ENCODE results near the gene IFFO2.

IFFO2 gene

DNA sequence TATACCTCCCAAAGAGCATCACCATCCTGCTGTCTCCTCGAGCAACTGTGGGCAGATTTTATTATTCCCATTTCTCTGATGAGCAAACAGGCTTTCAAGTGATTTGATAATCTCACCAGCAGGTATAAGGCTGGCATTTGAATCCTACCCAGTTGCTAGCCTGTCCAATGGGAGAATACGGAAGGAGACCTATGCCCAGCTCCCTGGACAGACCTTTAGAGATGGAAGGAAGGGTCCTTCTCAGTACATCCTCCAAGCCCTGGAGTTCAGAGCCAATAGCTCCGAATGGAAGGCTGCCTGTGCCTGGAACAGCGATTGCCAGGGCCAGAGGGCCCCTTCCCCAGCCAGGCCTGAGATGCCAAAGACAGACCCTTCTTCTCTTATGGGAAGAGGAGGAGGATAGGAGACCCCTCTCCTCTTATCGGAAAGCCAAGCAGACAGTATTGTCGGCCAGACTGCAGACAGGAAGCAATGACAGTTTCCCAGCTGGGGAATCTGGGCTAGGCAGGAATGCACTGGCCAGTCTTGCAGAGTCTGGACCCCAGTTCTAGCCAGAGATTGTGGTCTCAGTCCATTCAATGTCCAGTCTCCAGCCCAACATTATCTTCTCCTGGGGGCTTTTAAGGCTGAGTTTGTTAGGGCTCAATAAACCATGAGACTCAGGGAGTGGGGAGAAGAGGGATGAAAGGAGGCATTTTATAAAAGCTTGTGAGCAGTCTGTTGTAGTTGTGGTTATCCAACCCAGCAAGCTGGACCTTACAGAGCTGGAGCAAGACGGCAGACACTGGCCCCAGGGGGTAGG lies 2.0 kb downstream of the IFFO2 start:
- DNase-seq (ENCODE audit: insufficient read length, low spot score), result no peak
- TF ChIP-seq TAF1 (IDR thresholded peaks at IDR 0.05; ENCODE audit: low read depth, low read length) (no peak), PAX5 (IDR thresholded peaks at IDR 0.05; ENCODE audit: insufficient read depth, low read length, severe bottlenecking) (no peak), POLR2AphosphoS5 (IDR thresholded peaks at IDR 0.05; ENCODE audit: low read depth, low read length) (no peak), POU2F2 (IDR thresholded peaks at IDR 0.05; ENCODE audit: low read depth, low read length) (no peak), POLR2A (IDR thresholded peaks at IDR 0.05; ENCODE audit: low read depth, low read length) (no peak), SPI1 (IDR thresholded peaks at IDR 0.05; ENCODE audit: low read depth, low read length) (no peak)
- FAIRE-seq, result no peak

DNA sequence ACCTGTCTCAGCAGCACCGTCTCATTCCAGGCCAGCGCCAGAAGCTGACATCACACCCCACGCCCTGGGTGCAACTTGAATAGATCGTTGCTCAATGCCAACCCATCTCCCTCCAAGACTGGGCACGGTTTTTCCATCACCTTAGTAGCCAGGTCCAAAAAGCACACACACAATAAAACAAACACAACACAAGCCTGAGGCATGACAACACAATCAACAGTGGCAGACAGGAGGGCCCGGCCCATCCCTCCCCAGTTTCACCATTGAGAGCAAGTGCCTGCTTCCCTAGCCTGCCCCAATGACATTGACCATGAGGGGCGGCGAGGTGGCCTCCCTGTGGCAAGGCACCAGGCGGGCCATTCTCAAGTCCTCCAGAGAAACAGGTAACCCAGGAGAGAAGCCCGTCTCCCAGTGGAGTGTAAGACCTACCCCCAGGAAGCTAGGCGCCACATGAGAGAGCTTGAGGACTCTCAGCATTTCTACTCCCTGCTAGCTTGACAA lies 2.7 kb downstream of the IFFO2 start:
- DNase-seq (ENCODE audit: insufficient read length, low spot score) (no peak), FAIRE-seq (no peak)
- TF ChIP-seq TAF1 (IDR thresholded peaks at IDR 0.05; ENCODE audit: low read depth, low read length), result no peak
- TF ChIP-seq SPI1 (IDR thresholded peaks at IDR 0.05; ENCODE audit: low read depth, low read length), result no peak
- no peak for TF ChIP-seq POLR2A (IDR thresholded peaks at IDR 0.05; ENCODE audit: low read depth, low read length)
- TF ChIP-seq PAX5 (IDR thresholded peaks at IDR 0.05; ENCODE audit: insufficient read depth, low read length, severe bottlenecking), result no peak
- TF ChIP-seq POU2F2 (IDR thresholded peaks at IDR 0.05; ENCODE audit: low read depth, low read length), result no peak
- no peak for TF ChIP-seq POLR2AphosphoS5 (IDR thresholded peaks at IDR 0.05; ENCODE audit: low read depth, low read length)

DNA sequence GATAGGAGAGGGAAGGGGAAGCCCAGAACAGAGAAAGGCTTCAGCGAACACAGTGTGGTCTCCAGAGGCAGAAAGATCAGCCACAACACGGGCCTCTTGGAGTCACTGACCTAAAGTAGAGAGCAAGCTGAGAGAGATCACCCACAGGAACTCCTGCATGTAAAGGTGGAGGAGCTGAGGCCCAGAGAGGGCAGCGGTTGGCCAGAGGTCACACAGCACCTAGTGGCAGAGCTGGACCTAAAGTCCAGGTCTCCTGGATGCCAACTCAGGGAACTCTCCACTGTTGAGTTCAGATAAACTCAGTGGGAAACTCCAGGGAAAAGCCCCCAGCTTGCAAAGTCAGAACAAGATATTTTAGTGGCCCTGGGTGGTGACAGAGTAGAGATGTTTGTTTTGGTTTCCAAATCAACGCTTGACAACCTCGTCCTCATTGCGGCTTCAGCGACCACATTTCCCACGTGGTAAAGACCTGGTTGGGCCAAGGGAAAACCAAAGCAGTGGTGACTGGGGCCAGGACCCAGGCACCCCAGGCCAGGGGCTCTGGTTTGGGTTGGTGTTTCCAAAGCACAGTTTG lies 4.6 kb downstream of the IFFO2 start:
- TF ChIP-seq POU2F2 (IDR thresholded peaks at IDR 0.05; ENCODE audit: low read depth, low read length), result peak; percentile 55; the same call in 1 of the 2 replicates
- TF ChIP-seq PAX5 (IDR thresholded peaks at IDR 0.05; ENCODE audit: insufficient read depth, low read length, severe bottlenecking), result no peak
- TF ChIP-seq TAF1 (IDR thresholded peaks at IDR 0.05; ENCODE audit: low read depth, low read length), result 0 out of 2 replicates have a peak, but pooled peaks have one; percentile 27
- TF ChIP-seq POLR2A (IDR thresholded peaks at IDR 0.05; ENCODE audit: low read depth, low read length), result peak; percentile 56
- TF ChIP-seq SPI1 (IDR thresholded peaks at IDR 0.05; ENCODE audit: low read depth, low read length), result no peak
- TF ChIP-seq POLR2AphosphoS5 (IDR thresholded peaks at IDR 0.05; ENCODE audit: low read depth, low read length), result peak; percentile 66
- DNase-seq (ENCODE audit: insufficient read length, low spot score) (peak; percentile 68), FAIRE-seq (peak; percentile 98)

DNA sequence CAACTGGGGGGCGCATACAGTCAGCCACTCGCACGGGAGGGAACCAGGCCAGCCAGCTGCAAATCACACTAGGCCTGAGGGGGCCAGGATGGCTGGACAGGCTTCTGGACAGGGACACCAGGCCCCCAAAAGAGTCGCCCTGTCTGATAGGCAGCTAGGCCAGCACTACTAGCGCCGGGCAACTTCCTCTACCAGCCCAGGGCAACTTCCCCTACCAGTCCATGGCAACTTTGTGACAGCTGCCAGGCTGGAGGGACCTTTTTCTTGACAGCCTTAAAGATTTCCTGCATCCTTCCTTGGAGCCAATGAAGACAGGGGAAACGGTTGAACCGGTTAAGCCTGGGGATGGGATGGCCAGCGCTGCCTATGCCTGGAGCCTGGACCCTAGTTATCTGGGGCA lies 5.1 kb downstream of the IFFO2 start:
- TF ChIP-seq PAX5 (IDR thresholded peaks at IDR 0.05; ENCODE audit: insufficient read depth, low read length, severe bottlenecking), result no peak
- no peak for TF ChIP-seq POU2F2 (IDR thresholded peaks at IDR 0.05; ENCODE audit: low read depth, low read length)
- no peak for TF ChIP-seq POLR2A (IDR thresholded peaks at IDR 0.05; ENCODE audit: low read depth, low read length)
- no peak for TF ChIP-seq POLR2AphosphoS5 (IDR thresholded peaks at IDR 0.05; ENCODE audit: low read depth, low read length)
- no peak for TF ChIP-seq TAF1 (IDR thresholded peaks at IDR 0.05; ENCODE audit: low read depth, low read length)
- no peak for TF ChIP-seq SPI1 (IDR thresholded peaks at IDR 0.05; ENCODE audit: low read depth, low read length)
- DNase-seq (ENCODE audit: insufficient read length, low spot score) (no peak), FAIRE-seq (no peak)

DNA sequence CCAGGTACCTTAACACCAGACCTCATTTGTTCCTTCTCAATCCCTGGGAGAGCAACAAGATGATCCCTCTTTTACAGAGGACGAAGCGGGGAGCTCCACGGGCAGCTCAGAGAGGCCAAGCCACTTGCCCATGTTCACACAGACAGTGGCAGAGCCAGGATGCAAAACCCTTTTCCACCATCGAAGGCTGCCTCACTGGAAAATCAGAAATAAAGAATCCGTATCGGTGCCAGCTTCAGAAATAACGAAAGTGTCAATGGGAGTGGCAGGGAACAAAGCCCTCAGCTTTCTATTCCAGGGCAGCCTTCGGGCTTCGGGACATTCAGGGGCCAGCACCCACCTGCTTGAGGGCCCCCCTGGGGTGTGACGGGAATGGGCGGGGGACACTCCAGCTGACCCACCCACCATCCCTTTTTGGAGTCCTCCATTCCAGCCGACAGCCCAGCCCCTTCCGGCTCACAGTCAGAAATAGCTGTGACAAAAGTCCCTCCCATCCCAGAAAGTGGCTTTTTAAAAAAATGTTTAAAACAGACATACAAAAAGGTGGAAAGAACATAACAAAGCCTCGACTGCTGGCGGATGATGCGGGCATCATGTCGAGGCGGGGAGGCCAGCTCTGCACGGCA lies 6.0 kb downstream of the IFFO2 start:
- DNase-seq (ENCODE audit: insufficient read length, low spot score) (no peak), FAIRE-seq (peak; percentile 48)
- TF ChIP-seq SPI1 (IDR thresholded peaks at IDR 0.05; ENCODE audit: low read depth, low read length), result no peak
- TF ChIP-seq POLR2A (IDR thresholded peaks at IDR 0.05; ENCODE audit: low read depth, low read length), result no peak
- TF ChIP-seq TAF1 (IDR thresholded peaks at IDR 0.05; ENCODE audit: low read depth, low read length), result no peak; the same call in 1 of the 2 replicates
- TF ChIP-seq POU2F2 (IDR thresholded peaks at IDR 0.05; ENCODE audit: low read depth, low read length), result no peak
- TF ChIP-seq PAX5 (IDR thresholded peaks at IDR 0.05; ENCODE audit: insufficient read depth, low read length, severe bottlenecking), result no peak
- no peak for TF ChIP-seq POLR2AphosphoS5 (IDR thresholded peaks at IDR 0.05; ENCODE audit: low read depth, low read length)

DNA sequence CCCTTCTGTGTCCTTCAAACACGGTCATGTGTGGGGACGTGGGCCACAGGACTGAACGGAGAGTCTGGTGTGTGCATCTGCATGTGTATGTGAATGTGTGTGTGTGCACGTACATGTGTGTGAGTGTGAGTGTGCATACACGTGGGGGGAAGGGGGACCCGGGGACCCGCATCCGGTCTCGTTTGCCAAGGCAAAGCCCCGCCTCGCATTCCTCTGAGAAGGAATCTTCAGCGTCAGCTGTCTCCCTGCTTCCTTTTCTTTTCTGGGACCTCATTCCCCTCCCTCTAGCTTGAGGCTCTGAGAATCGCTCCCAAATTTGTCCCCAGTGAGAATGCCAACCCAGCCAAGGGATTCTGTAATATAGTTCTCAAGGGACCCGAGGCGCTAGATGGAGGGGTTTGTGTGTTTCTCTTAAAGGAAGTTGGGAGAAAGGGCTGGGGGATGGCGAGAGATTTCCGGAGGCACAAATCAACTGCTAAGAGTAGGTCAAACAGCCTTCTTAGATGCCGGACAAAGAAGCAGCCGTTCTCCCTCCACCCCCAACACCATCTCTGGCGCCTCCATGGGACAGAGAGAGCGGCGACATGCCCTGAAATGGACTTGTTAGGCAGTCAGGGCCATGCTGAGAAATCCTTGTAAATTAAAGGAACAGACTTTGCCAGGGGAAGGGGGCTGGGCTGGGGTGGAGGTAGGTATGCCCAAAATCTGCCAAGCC lies 6.6 kb downstream of the IFFO2 start:
- FAIRE-seq, result peak; percentile 89

DNA sequence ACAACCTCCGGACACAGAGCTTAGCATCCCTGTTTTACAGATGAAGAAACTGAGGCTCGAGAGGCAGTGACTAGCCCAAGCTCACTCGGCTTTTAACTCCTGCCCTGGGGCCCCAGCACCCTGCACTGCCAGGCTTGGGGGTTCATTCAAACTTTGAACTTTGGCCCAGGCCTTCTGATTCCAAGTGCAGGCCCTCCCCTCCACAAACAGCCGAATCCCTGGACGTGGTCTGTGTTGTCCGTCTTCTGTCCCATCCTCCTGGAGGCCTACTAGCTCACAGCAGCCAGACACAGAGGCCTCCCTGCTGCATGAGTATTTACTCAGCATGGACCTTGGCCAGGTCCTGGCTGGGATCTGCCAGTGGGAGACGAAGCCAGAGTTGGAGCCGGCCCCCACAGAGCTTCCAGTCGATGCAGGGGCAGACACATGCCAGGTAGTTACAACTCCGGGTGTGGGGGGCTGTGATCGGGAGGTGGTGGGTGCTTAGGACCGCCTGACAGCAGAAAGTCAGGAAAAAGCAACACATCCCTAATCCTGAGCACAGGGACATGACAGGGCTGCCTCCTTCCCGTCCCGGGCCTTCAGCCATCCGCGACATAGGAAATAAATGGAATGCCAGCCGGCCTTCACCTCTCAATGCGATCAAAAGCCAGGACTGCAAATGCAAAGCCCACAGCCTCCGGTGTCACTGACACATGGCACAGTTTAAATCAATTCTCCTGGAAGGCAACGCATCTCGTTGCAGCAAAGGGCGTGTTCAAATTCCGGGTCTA lies 7.4 kb downstream of the IFFO2 start:
- TF ChIP-seq PAX5 (IDR thresholded peaks at IDR 0.05; ENCODE audit: insufficient read depth, low read length, severe bottlenecking) (no peak), POU2F2 (IDR thresholded peaks at IDR 0.05; ENCODE audit: low read depth, low read length) (no peak), POLR2A (IDR thresholded peaks at IDR 0.05; ENCODE audit: low read depth, low read length) (no peak), TAF1 (IDR thresholded peaks at IDR 0.05; ENCODE audit: low read depth, low read length) (no peak), SPI1 (IDR thresholded peaks at IDR 0.05; ENCODE audit: low read depth, low read length) (no peak), POLR2AphosphoS5 (IDR thresholded peaks at IDR 0.05; ENCODE audit: low read depth, low read length) (no peak)
- FAIRE-seq, result no peak
- DNase-seq (ENCODE audit: insufficient read length, low spot score), result no peak

More for the DNA sequence above, 6.6 kb downstream of the IFFO2 start:
- no peak for DNase-seq (ENCODE audit: insufficient read length, low spot score)
- TF ChIP-seq POLR2A (IDR thresholded peaks at IDR 0.05; ENCODE audit: low read depth, low read length) (0 out of 2 replicates have a peak, but pooled peaks have one; percentile 30), PAX5 (IDR thresholded peaks at IDR 0.05; ENCODE audit: insufficient read depth, low read length, severe bottlenecking) (no peak)

Data from GM12891 (cell line).